Endometrial microvascular endothelial cells (primary cell): ENCODE data around the gene GAREM1. TPM values are rescaled to one million over a fixed set of nuclear protein-coding genes. Genes with fewer than 3 reads are reported as not detected.
"Not testable (repeated sequence)": the region's sequence is repeated elsewhere in the genome, so short reads cannot be mapped to it uniquely, and the experiment has no call there.

Experiments used
- in situ Hi-C: cut with HindIII; loops from 2 replicates; pipeline ENCODE4 v1.10.0; 2017; ENCODE audit warnings: low sequenced_read_pairs, low pct_unique_long_range_greater_than_20kb; ENCODE audit errors: inconsistent ontology term
- total RNA-seq: library from RNA; depleted of rRNA; stranded (reverse); fragments of >200 nt; gene quantifications from one replicate; pipeline ENCODE4 v1.2.3, GENCODE V29; 2015; ENCODE audit errors: inconsistent ontology term

GAREM1 gene
- total RNA-seq, 1 donor from 2014 or later: not detected

DNA sequence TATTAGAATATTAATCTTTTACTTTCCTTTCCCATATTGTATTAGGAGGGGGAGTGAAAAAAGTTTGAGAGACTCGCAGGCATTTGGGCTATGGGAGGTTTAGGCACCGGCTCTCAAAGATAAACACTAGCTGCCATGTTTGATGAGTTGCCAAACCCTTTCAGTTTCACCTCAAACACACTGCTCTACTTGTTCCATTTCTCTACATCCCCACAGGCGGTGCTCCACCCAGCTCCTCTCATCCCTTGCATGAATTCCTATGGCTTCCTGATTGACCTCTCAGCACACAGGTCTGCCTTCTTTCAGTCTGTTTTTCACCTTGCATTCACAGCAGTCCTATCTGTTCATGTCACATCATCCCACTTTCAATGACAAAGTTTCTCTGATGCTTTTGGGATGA lies 215.1 kb downstream of the GAREM1 start:
- in situ Hi-C loops: no loop called here

- in situ Hi-C loops: no loop called here
These were observed 218.4 kb downstream of the GAREM1 start for GRCh38 chr18:32252141-32252860.

GRCh38 chr18:32251466-32251865 lies 219.2 kb downstream of the GAREM1 start:
- in situ Hi-C loops: no loop called here

DNA sequence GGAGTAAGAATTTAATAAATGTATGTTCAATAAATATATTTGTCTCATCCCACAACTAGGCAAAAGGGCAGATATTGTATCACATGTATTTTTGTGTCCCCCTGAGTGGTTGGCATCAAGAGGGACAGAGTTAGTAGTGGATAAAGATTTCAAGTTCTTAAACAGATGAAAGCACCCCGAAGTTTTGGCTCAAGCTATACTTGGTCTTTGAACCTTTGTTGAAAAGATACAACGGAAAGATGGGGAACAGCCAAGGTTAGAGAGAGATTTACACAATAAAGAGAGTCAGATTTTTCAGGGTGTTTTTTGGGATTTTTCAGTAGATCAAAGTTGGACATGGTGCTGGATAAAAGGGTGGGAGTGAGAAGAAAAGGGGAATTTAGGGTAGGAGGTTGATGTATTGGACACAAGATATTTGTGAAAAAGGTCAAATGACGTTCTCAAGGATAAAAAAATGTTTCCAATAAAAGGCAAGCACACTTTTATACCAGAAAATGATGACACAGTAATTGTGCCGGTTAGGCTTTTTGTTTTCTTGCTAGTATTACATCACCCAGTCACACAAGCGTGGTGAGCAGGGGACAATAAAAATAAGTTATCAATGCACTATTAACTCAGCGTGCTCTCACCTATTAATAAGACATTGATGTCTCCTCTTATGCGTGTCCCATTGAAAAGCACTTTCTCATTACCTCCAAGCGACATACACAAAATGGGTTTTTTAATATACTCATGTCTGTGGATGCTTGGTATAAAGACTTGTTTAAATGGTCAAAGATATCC lies 221.3 kb downstream of the GAREM1 start:
- in situ Hi-C loops: no loop called here

DNA sequence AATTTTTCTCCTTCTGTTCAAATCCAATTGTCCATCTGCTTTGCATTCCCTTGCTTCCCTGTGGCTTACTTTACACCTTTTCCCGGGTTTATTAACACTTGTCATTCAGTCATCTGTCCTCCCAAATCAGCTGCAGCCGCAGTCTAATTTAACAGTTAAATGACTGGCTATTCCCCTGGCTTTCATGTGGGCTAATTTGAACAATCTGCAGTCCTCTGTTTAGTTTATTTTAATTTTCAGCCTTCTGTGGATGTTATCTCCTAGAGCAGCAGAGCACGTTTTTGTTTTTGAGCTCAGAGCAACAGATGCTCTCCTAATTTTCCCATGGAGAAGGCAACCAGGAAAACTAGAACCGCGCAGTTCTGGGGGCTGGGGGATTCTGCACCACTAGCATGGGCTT lies 225.8 kb downstream of the GAREM1 start:
- in situ Hi-C loops: no loop called here

DNA sequence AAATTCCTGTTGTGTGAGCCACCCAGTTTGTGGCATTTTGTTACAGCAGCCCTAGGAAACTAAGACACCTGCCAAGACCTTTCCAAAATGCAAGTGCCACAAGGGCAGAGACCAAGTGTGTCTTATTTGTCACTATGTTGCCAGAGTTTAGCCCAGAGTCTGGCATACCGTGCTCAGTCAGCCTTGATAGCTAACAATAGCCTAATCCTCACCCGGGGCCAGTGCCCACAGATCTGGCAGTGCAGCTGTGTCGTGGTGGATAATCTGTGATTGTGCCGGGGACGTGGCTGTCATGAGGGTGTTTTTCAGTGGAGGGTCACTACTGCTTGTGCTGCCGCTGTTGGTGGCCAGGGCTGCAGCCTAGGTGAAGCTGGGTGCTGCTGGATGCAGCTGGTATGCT lies 227.3 kb downstream of the GAREM1 start:
- in situ Hi-C loops: no loop called here

GRCh38 chr18:32242395-32242794 lies 228.3 kb downstream of the GAREM1 start:
- in situ Hi-C loops: no loop called here

DNA sequence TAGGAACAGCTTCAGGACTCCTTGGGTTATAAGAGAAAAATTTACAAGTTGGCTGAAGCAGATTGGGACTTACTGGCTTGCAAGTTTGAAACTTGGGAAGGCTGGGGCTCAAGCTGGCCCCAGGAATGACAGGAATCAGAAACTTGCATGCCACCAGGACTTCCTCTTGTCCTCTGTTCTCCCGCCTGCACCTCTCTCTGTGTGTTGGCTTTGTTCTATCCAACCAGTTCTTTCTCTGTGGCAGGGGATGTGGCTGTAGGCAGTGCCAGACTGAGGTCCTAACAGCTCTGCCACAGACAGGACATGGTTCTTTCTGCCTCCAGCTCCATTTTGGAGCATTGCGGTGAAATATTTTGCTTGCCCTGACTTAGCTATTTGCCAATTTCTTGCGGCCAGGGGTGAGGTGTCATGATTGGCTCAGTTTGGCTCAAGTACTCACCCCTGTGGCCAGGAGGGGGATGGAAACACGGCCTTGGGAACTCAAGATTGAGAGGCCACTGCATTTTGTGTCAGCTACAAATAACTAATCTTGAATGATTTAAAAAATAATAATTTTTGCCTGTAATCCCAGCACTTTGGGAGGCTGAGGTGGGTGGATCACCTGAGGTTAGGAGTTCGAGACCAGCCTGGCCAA lies 231.9 kb downstream of the GAREM1 start:
- in situ Hi-C loops: no loop called here

GRCh38 chr18:32237049-32237448 lies 233.6 kb downstream of the GAREM1 start:
- in situ Hi-C loops: no loop called here

- in situ Hi-C loops: not testable (repeated sequence)
These were observed 237.3 kb downstream of the GAREM1 start for GRCh38 chr18:32233348-32233747.

DNA sequence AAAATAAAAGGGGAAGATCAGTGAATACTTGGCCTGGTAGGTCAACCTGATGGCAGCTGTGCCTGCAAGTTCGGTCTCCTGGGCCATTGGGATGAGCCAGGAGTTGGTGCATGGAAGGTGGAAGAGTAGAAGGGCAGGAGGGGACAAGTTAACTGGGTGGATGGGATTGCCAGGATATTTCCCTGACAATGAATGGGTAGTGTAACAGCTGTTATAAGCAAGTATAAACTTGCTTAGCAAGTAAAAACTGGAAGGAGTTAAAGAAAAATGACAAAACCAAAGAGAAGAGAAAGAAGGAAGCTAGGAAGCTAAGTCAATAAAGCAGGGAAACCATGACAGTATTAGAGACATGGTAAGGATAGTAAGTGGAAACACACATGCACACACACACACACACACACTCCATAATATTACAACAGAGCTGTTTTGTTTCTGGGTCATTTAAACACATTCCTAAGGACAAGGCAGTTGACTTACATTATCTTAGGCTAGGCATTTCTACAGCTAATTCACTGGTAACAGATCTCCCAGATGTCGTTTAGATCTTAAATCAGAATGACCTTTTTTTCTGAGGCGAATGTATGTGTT lies 251.2 kb downstream of the GAREM1 start:
- in situ Hi-C loops: no loop called here

- in situ Hi-C loops: no loop called here
These were observed 254.3 kb downstream of the GAREM1 start for GRCh38 chr18:32216390-32216789.

- in situ Hi-C loops: no loop called here
These were observed 257.0 kb downstream of the GAREM1 start for GRCh38 chr18:32213693-32214092.
